Testis (tissue), 2 donors: ENCODE results near the gene CYSLTR1.

Experiments
- CTCF ChIP-seq, 3 experiments: fragments of 450-650 bp in 2 of 3; fragments of 200-600 bp in 1 of 3; sonication (generic) in 1 of 3; IDR thresholded peaks; one replicate each; pipeline ENCODE4 v1.5.1; 2016 to 2019; ENCODE audit warnings: antibody characterized with exemption in 3 of 3, mild to moderate bottlenecking in 2 of 3, moderate library complexity in 1 of 3
- POLR2A ChIP-seq: fragments of 450-650 bp; IDR thresholded peaks from one replicate; pipeline ENCODE4 v1.6.1; 2017; ENCODE audit warnings: antibody characterized with exemption, mild to moderate bottlenecking, moderate library complexity

DNA sequence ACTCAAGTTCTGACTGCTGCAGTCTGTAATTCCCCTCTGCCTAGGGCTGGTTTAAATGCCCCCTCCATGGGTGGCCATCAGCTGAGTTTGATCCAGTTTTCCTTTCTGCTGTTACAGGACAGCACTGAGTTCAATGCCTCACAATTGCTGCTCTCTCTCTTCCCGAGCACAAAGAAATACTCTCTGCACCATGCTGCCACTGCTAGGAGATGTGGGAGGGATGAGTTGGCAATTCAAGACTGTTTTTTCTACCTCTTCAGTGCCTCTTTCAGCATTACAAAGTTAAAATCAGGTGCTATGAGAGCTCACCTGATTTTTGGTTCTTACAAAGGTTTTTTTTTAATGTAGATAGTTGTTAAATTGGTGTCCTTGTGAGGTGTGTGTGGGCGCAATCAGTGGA is 24.3 kb downstream of the CYSLTR1 start:
- no peak for TF ChIP-seq CTCF (IDR thresholded peaks at IDR 0.05)
- TF ChIP-seq POLR2A = no peak
